IMR-90 (cell line): ENCODE results near the gene ARHGAP31. TPM values are rescaled to one million over a fixed set of nuclear protein-coding genes. Genes with fewer than 3 reads are reported as not detected.

Experiments used
- ATAC-seq: fragments of 200-7000 bp; cut with Tn5 transposase; 2 replicates; pipeline ENCODE4 v1.9.1; 2020; ENCODE audit warnings: low read depth, mild to moderate bottlenecking, moderate library complexity
- BruUV-seq: library from RNA; stranded (reverse); fragments of 400-500 nt; replicated peaks from 2 replicates; lab custom pipeline; 2021; lab: Mats Ljungman, UMichigan
- CTCF ChIA-PET: fragments of 300-600 bp; formaldehyde crosslinking; extraction: SDS; loops from one replicate; lab custom pipeline; 2021; ENCODE audit warnings: antibody characterized with exemption; lab: Yijun Ruan, JAX
- POLR2A ChIA-PET: fragments of 300-600 bp; sonication (Branson Sonifier 250); formaldehyde crosslinking; loops from one replicate; lab custom pipeline; 2022; ENCODE audit warnings: antibody characterized with exemption; ENCODE audit not compliant: unreplicated experiment; lab: Charles Lee
- DNase-seq: peaks from one replicate; pipeline ENCODE4 v3.0.0; 2013
- H2AFZ ChIP-seq: replicated peaks from 2 replicates; pipeline ENCODE3; 2013; ENCODE audit warnings: low read length, mild to moderate bottlenecking; ENCODE audit not compliant: poor library complexity
- H2AK5ac ChIP-seq: 2 replicates; pipeline ENCODE4 v1.6.1; 2013; ENCODE audit warnings: low read depth, low read length, inconsistent platforms
- H2AK9ac ChIP-seq: replicated peaks from 2 replicates; pipeline ENCODE3; 2013; ENCODE audit warnings: mild to moderate bottlenecking, low read depth, low read length, moderate library complexity; ENCODE audit not compliant: poor library complexity
- H2BK120ac ChIP-seq: 2 replicates; pipeline ENCODE4 v1.6.1; 2013; ENCODE audit warnings: low read depth, low read length, inconsistent platforms
- H2BK15ac ChIP-seq: 3 replicates; pipeline ENCODE4 v1.6.1; 2013; ENCODE audit warnings: low read depth, low read length, inconsistent platforms
- H2BK20ac ChIP-seq: 2 replicates; pipeline ENCODE4 v1.6.1; 2013; ENCODE audit warnings: low read depth, mild to moderate bottlenecking, inconsistent platforms, low read length, moderate library complexity
- H2BK5ac ChIP-seq: 2 replicates; pipeline ENCODE4 v1.6.1; 2013; ENCODE audit warnings: mild to moderate bottlenecking, low read depth, low read length, inconsistent platforms; ENCODE audit not compliant: poor library complexity, severe bottlenecking
- H3K14ac ChIP-seq: replicated peaks from 2 replicates; pipeline ENCODE4 v1.6.1; 2013; ENCODE audit warnings: low read depth, low read length, inconsistent platforms
- H3K18ac ChIP-seq: 2 replicates; pipeline ENCODE4 v1.6.1; 2013; ENCODE audit warnings: low read depth, low read length, control low read depth
- H3K23ac ChIP-seq: 2 replicates; pipeline ENCODE4 v1.6.1; 2013; ENCODE audit warnings: low read depth, low read length, inconsistent platforms
- H3K27ac ChIP-seq: 2 replicates; pipeline ENCODE4 v1.5.1; 2013; ENCODE audit warnings: mild to moderate bottlenecking, control low read depth, low read length; ENCODE audit not compliant: insufficient read depth
- H3K27me3 ChIP-seq: 2 replicates; pipeline ENCODE4 v1.6.1; 2013; ENCODE audit warnings: low read length; ENCODE audit not compliant: control insufficient read depth, insufficient read depth
- H3K36me3 ChIP-seq: 2 replicates; pipeline ENCODE4 v1.6.1; 2013; ENCODE audit warnings: low read length, mixed read lengths; ENCODE audit not compliant: control insufficient read depth, insufficient read depth
- H3K4ac ChIP-seq: 2 replicates; pipeline ENCODE4 v1.6.1; 2013; ENCODE audit warnings: low read depth, low read length, inconsistent platforms
- H3K4me1 ChIP-seq: 2 replicates; pipeline ENCODE4 v1.6.1; 2013; ENCODE audit warnings: low read length, mixed read lengths; ENCODE audit not compliant: control insufficient read depth, insufficient read depth
- H3K4me2 ChIP-seq: 2 replicates; pipeline ENCODE4 v1.6.1; 2013; ENCODE audit warnings: low read depth, mild to moderate bottlenecking, control low read depth, low read length, moderate library complexity
- H3K4me3 ChIP-seq: 2 replicates; pipeline ENCODE4 v1.5.1; 2013; ENCODE audit warnings: low read depth, mild to moderate bottlenecking, control low read depth, low read length, moderate library complexity; ENCODE audit not compliant: insufficient read depth
- H3K56ac ChIP-seq: 2 replicates; pipeline ENCODE4 v1.6.1; 2013; ENCODE audit warnings: low read length, inconsistent platforms; ENCODE audit not compliant: insufficient read depth; ENCODE audit errors: extremely low read depth
- H3K79me1 ChIP-seq, 2 experiments: 2 replicates each; pipeline ENCODE4 v1.6.1; 2013; ENCODE audit warnings: low read length in 2 of 2, inconsistent platforms in 1 of 2, low read depth in 1 of 2
- H3K9ac ChIP-seq: 2 replicates; pipeline ENCODE4 v1.6.1; 2013; ENCODE audit warnings: low read depth, low read length, control low read depth
- H3K9me1 ChIP-seq: 2 replicates; pipeline ENCODE4 v1.6.1; 2013; ENCODE audit warnings: low read length, inconsistent platforms; ENCODE audit not compliant: insufficient read depth
- H3K9me3 ChIP-seq: 2 replicates; pipeline ENCODE4 v1.6.1; 2013; ENCODE audit warnings: low read length; ENCODE audit not compliant: control insufficient read depth, insufficient read depth
- H4K20me1 ChIP-seq: 2 replicates; pipeline ENCODE4 v1.6.1; 2013; ENCODE audit warnings: low read length, inconsistent platforms; ENCODE audit not compliant: insufficient read depth
- H4K5ac ChIP-seq: 2 replicates; pipeline ENCODE4 v1.6.1; 2013; ENCODE audit warnings: mild to moderate bottlenecking, low read depth, low read length, control low read depth
- H4K8ac ChIP-seq, 2 experiments: 2 replicates each; pipeline ENCODE4 v1.6.1; 2013; ENCODE audit warnings: low read depth in 2 of 2, low read length in 2 of 2, control low read depth in 1 of 2, inconsistent platforms in 1 of 2
- H4K91ac ChIP-seq: 2 replicates; pipeline ENCODE4 v1.6.1; 2013; ENCODE audit warnings: low read depth, low read length, inconsistent platforms; ENCODE audit not compliant: insufficient read depth
- BHLHE40 ChIP-seq: fragments of 150-350 bp; IDR thresholded peaks from 2 replicates; pipeline ENCODE4 v1.6.1; 2016; ENCODE audit warnings: mild to moderate bottlenecking, low read depth, low read length
- CEBPB ChIP-seq: IDR thresholded peaks from 2 replicates; pipeline ENCODE4 v1.6.1; 2012; ENCODE audit warnings: low read depth, low read length, improper control_type of control experiment
- CHD1 ChIP-seq: IDR thresholded peaks from 2 replicates; pipeline ENCODE4 v1.6.1; 2012; ENCODE audit warnings: low read depth, low read length, improper control_type of control experiment
- FOS ChIP-seq: fragments of 150-350 bp; IDR thresholded peaks from 2 replicates; pipeline ENCODE4 v1.6.1; 2016; ENCODE audit warnings: low read depth, low read length
- MAFK ChIP-seq: IDR thresholded peaks from 2 replicates; pipeline ENCODE4 v1.6.1; 2012; ENCODE audit warnings: low read depth, low read length, improper control_type of control experiment
- MAZ ChIP-seq: IDR thresholded peaks from 2 replicates; pipeline ENCODE4 v1.6.1; 2012; ENCODE audit warnings: low read depth, mild to moderate bottlenecking, low read length, improper control_type of control experiment, moderate library complexity, borderline replicate concordance
- MXI1 ChIP-seq: IDR thresholded peaks from 2 replicates; pipeline ENCODE4 v1.6.1; 2012; ENCODE audit warnings: low read depth, mild to moderate bottlenecking, low read length, moderate library complexity, borderline replicate concordance
- NFE2L2 ChIP-seq: fragments of 150-350 bp; IDR thresholded peaks from 2 replicates; pipeline ENCODE4 v1.6.1; 2016; ENCODE audit warnings: low read depth, mild to moderate bottlenecking, low read length
- POLR2A ChIP-seq: IDR thresholded peaks from 2 replicates; pipeline ENCODE4 v1.6.1; 2012; ENCODE audit warnings: mild to moderate bottlenecking, low read depth, low read length
- RAD21 ChIP-seq: IDR thresholded peaks from 2 replicates; pipeline ENCODE4 v1.6.1; 2012; ENCODE audit warnings: low read length, improper control_type of control experiment
- RCOR1 ChIP-seq: IDR thresholded peaks from 2 replicates; pipeline ENCODE4 v1.6.1; 2012; ENCODE audit warnings: mild to moderate bottlenecking, low read length, improper control_type of control experiment; ENCODE audit not compliant: insufficient replicate concordance
- RFX5 ChIP-seq: IDR thresholded peaks from 2 replicates; pipeline ENCODE4 v1.8.0; 2012; ENCODE audit warnings: low read depth, mild to moderate bottlenecking, low read length, moderate library complexity
- SMC3 ChIP-seq: fragments of 150-350 bp; IDR thresholded peaks from 2 replicates; pipeline ENCODE4 v1.6.1; 2016; ENCODE audit warnings: low read depth, mild to moderate bottlenecking, antibody characterized with exemption, low read length, moderate library complexity
- WGBS, 2 experiments: methylation state at CpG; one replicate each; pipeline versions ENCODE4 v1.1.5 to v1.1.7; 2013; ENCODE audit warnings: missing lambda C conversion rate in 2 of 2; ENCODE audit not compliant: insufficient read length in 1 of 2; ENCODE audit errors: extremely low coverage in 2 of 2; 5-methylcytosine and 5-hydroxymethylcytosine counted together
- dilution Hi-C: fragments of 300-500 bp; cut with HindIII; formaldehyde crosslinking; loops from one replicate; pipeline ENCODE4 v1.14.3; 2018; ENCODE audit warnings: low sequenced_read_pairs; ENCODE audit not compliant: unreplicated experiment
- in situ Hi-C: fragments of 300-500 bp; cut with MboI; formaldehyde crosslinking; loops from 3 replicates; pipeline ENCODE4 v1.14.3; 2019; ENCODE audit warnings: low sequenced_read_pairs, inconsistent platforms, mixed read lengths
- intact Hi-C: fragments of 100-400 bp; cut with micrococcal nuclease; formaldehyde crosslinking; loops from 2 replicates; pipeline ENCODE4 v1.10.0; 2022
- polyA plus RNA-seq, 3 experiments: library from polyadenylated mRNA; depleted of rRNA; stranded (reverse); fragments of >200 nt; gene quantifications; 2 replicates each; pipeline ENCODE4 v1.2.3, GENCODE V29; 2012; ENCODE audit warnings: low replicate concordance in 1 of 3
- total RNA-seq: library from RNA; depleted of rRNA; stranded (reverse); fragments of >200 nt; gene quantifications from 2 replicates; pipeline ENCODE4 v1.2.3, GENCODE V29; 2012
- TF ChIP-seq, protein P1 (sequence below): fragments of 150-350 bp; IDR thresholded peaks from 2 replicates; pipeline ENCODE4 v1.6.1; 2016; ENCODE audit warnings: low read depth, mild to moderate bottlenecking, low read length, moderate library complexity, borderline replicate concordance
- TF ChIP-seq, protein P2 (sequence below): fragments of 150-350 bp; IDR thresholded peaks from 2 replicates; pipeline ENCODE4 v1.6.1; 2017; ENCODE audit warnings: mild to moderate bottlenecking, antibody characterized with exemption, low read length, low read depth
- TF ChIP-seq, protein P3 (sequence below): conservative IDR thresholded peaks from 2 replicates; pipeline ENCODE4 v1.5.1; 2012; ENCODE audit warnings: mild to moderate bottlenecking, low read depth, low read length, improper control_type of control experiment

ARHGAP31 gene
- total and polyA plus RNA-seq, 2 of the 4 experiments (the other 2 are of a cell fraction) = 6.6 to 7.7 TPM

DNA sequence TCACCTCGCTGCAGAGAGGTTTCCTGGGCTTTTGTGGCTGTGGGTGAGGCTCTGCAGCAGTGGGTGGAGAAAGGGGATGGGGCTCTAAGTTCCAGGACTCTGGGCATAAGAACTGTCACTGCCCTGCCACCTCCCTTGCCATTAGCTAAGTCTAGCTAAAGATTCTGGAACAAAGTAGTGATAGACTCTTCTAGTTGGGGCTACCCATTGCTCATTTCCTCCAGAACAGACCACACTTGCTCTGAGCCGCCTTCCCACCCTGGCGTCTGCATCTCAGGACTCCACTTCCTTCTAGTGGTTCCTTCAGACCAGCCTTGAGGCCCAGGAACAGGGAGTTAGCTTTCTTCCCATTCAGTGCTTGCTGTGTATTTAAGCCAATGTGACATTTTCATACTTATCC, 7.5 kb downstream of the ARHGAP31 start:
- Histone ChIP-seq H3K18ac (no peak overlapping the region), H3K23ac (no peak overlapping the region), H2AK5ac (0 out of 2 replicates have a peak overlapping the region, but pooled peaks have one; percentile 1), H3K56ac (no peak overlapping the region), H3K4ac (0 out of 2 replicates have a peak overlapping the region, but pooled peaks have one; percentile 2), H3K27me3 (no peaks in the 10 kb centered on the region), H4K20me1 (peaks cover 5% of the 10 kb centered on the region; the same call in 1 of the 2 replicates), H3K9ac (no peak overlapping the region), H3K9me1 (peaks cover 21% of the 10 kb centered on the region), H3K36me3 (peaks cover 8% of the 10 kb centered on the region; the same call in 1 of the 2 replicates), H3K14ac (no peak overlapping the region), H3K4me3 (no peak overlapping the region), H3K9me3 (no peaks in the 10 kb centered on the region), H4K8ac (no peak overlapping the region), H3K4me1 (peaks cover 16% of the 10 kb centered on the region), H2BK15ac (no peak overlapping the region), H2AFZ (no peak overlapping the region), H4K91ac (no peak overlapping the region), H2BK20ac (no peak overlapping the region), H2BK120ac (no peak overlapping the region), H2BK5ac (no peak overlapping the region), H2AK9ac (no peak overlapping the region), H3K27ac (no peak overlapping the region), H4K5ac (no peak overlapping the region), H3K4me2 (no peak overlapping the region), H3K79me1 (peaks cover 30 to 85% of the 10 kb centered on the region in 2 experiments)
- intact Hi-C loops = no loop called here
- DNase-seq (no peak), ATAC-seq (no peak)
- dilution Hi-C loops = no loop called here
- in situ Hi-C loops = no loop called here
- WGBS, 2 experiments = no CpG with 5 or more reads among the region's 3 CpGs
- ChIA-PET POLR2A (no interaction called here), CTCF (interaction anchor here (0.7 kb wide), 1 partner anchor 55 kb away, joined by 3 read pairs; no protein-coding TSS in a partner anchor)
- TF ChIP-seq RAD21 (no peak), FOS (no peak), BHLHE40 (no peak), NFE2L2 (no peak), MXI1 (no peak), MAFK (no peak), POLR2A (no peak), RCOR1 (no peak), SMC3 (no peak), RFX5 (no peak), CEBPB (no peak), CHD1 (no peak), MAZ (no peak)
- TF ChIP-seq, protein P1, sequence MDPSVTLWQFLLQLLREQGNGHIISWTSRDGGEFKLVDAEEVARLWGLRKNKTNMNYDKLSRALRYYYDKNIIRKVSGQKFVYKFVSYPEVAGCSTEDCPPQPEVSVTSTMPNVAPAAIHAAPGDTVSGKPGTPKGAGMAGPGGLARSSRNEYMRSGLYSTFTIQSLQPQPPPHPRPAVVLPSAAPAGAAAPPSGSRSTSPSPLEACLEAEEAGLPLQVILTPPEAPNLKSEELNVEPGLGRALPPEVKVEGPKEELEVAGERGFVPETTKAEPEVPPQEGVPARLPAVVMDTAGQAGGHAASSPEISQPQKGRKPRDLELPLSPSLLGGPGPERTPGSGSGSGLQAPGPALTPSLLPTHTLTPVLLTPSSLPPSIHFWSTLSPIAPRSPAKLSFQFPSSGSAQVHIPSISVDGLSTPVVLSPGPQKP = no peak
- TF ChIP-seq, protein P2, sequence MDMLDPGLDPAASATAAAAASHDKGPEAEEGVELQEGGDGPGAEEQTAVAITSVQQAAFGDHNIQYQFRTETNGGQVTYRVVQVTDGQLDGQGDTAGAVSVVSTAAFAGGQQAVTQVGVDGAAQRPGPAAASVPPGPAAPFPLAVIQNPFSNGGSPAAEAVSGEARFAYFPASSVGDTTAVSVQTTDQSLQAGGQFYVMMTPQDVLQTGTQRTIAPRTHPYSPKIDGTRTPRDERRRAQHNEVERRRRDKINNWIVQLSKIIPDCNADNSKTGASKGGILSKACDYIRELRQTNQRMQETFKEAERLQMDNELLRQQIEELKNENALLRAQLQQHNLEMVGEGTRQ = no peak
- TF ChIP-seq, protein P3, sequence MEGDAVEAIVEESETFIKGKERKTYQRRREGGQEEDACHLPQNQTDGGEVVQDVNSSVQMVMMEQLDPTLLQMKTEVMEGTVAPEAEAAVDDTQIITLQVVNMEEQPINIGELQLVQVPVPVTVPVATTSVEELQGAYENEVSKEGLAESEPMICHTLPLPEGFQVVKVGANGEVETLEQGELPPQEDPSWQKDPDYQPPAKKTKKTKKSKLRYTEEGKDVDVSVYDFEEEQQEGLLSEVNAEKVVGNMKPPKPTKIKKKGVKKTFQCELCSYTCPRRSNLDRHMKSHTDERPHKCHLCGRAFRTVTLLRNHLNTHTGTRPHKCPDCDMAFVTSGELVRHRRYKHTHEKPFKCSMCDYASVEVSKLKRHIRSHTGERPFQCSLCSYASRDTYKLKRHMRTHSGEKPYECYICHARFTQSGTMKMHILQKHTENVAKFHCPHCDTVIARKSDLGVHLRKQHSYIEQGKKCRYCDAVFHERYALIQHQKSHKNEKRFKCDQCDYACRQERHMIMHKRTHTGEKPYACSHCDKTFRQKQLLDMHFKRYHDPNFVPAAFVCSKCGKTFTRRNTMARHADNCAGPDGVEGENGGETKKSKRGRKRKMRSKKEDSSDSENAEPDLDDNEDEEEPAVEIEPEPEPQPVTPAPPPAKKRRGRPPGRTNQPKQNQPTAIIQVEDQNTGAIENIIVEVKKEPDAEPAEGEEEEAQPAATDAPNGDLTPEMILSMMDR = no peak
- BruUV-seq = no TSS peak
